Measurements from ENCODE around the gene LIFR. TPM values are rescaled to one million over a fixed set of nuclear protein-coding genes. Genes with fewer than 3 reads are reported as not detected.
"Not testable (repeated sequence)": the region's sequence is repeated elsewhere in the genome, so short reads cannot be mapped to it uniquely, and the experiment has no call there.

Gene LIFR
- total RNA-seq, 1 experiment from 2014 or later = 66.1 TPM

GRCh38 chr5:38516649-38517048 lies 39.8 kb downstream of the LIFR start:
- not testable (repeated sequence) for DNase-seq (ENCODE audit: low spot score)

DNA sequence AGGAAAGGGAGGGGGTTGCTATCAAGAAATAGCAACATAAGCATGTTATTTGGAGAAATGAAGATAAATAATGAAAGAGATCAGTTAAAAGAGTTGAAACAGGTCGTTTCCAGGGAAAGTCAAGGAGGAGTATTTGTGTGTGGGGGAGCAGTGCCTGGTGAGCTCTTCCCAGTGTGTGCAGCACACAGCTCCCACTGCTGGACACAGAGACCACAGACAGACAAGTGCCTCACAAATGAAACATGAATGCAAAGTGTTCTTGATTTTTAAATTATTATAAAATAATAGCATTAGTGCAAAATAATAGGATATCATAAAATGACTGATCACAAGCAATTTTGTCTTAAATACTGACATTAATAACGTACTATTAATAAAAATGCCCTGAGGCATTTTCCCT lies 40.8 kb downstream of the LIFR start:
- no peak for DNase-seq (ENCODE audit: low spot score)

- DNase-seq (ENCODE audit: low spot score) = no peak
Observed at GRCh38 chr5:38515092-38515491, 41.4 kb downstream of the LIFR start.

DNA sequence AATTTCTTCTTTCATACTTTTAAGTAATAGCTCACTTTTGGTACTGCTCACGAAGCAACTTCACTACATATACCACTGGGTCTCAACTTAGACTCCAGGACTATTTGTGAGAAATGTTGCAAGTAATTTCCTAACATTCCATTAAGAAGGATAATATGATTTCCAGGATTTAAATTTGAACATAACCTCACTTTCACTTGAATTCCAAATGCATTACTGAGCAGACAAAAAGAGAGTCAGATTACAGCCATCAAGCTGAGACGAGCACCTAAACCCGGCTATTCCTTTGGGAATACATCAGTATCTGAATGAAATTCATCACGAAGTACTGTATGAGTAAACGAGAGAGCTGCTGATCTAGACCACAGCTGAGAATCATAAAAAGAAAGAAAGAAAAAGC lies 47.3 kb downstream of the LIFR start:
- peak; percentile 52 for DNase-seq (ENCODE audit: low spot score)

DNA sequence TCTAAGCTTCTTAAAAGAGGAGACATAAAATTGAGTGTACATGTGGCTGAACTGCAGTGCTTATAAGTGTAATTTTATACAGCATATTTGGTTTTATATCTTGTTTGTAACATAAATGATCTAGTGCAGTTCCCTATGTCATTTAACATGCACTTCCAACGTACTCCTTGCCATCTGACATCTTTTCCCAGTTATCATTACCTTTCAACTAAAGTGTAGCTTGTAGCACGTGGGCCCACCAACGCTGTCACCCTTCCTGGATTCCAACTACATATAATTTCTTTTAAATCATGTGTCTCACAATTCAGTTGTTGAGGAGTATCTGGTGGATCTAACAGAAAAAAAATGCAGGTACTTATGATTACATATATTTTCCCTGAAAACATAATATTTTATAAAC lies 50.1 kb downstream of the LIFR start:
- no peak for DNase-seq (ENCODE audit: low spot score)

DNA sequence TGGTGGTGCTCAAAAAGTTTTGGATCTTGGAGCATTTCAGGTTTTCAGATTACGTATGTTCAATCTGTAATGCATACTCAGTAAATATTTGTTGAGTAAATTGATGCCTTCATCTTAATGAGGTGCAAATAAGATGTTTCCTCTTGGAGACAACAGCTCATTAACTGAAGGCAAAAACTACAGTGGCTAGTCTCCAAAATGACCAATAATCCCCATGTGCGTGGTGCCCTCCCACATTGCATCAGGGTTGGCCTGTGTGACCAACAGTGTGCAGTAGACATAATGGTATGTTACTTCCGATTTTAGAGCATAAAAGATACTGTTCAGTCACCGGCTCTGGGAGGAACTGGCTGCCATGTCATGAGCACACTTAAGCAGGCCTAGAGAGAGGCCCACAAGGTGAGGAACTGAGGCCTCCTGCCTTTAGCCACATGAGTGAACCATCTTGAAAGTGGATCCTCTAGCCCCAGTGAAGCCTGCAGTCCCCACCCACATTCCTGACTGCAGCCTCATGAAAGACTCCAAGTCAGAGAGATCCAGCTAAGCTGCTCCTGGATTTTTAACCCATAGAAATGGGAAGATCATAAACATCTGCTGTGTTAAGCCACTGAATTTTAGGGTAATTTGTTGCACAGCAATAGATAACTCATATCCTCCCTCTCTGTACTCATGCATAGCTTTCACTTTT lies 55.7 kb downstream of the LIFR start:
- DNase-seq (ENCODE audit: low spot score) = no peak

- DNase-seq (ENCODE audit: low spot score) = peak; percentile 26
Observed at GRCh38 chr5:38497946-38498345, 58.5 kb downstream of the LIFR start.

DNA sequence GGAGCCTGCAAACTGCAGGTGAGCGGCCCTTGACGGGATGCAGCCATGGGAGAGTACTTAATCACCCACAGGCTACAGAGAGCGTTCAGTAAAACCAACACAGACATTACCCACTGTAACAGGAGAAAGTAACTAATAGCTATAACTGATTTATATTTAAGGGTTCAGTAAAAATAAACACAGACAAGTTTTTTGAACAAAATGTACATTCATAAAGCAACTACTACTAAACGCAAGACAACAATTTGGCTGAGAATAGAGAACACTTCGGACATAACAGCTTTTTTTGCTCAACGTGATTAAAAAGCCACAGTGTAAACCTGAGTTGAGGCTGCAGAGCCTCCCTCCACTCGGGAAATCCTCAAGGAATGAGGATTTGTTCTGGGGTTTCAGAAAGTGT lies 61.7 kb downstream of the LIFR start:
- no peak for DNase-seq (ENCODE audit: low spot score)

DNA sequence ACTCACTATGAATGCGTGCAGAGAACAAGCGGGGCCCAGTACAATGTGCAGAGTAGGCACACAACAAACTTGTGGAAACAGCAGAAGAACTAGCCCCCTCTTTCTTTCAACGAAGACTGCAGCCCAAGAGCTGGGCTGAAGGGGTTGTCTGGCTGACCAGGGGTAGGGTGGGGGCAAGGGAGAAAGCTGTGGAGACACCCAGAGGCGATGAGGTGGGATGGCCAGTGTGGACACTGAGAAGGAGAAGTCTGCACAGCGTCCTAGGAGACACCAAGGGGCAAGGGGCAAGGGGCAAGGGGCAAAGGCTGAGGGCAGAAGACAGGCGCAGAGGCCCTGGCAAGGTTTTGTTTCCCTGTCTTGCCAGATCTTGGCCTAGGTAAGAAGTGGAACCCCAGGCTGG lies 62.3 kb downstream of the LIFR start:
- DNase-seq (ENCODE audit: low spot score) = no peak

DNA sequence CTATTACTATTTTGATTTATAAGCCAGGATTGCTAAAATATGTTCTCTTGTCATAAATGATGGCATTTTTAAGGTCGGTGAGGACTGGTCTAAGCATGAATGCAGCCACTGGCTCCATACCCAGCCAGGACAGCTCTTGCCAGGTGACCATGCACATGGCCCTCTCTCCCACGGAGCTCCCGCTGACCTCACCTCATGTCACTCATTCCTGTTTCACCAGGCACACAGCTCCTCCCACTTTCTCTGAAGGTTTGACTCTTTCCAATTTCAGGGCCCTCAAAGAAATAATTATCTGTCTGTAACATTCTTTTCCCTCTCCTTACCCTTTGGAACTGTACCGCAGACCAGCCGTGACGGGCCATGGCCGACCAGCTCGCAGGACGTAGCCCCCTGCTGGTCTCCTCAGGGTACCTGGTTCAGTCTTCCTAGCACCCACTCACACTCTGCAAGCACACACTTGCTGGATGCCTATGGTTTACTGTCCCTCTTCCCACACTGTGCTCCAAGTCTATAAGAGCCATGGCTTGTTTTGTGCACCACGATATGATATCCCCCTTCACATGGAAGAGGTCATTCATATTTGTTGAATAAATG lies 72.5 kb downstream of the LIFR start:
- no peak for DNase-seq (ENCODE audit: low spot score)

- no peak for DNase-seq (ENCODE audit: low spot score)
Observed at GRCh38 chr5:38479315-38479904, 77.0 kb downstream of the LIFR start.

- DNase-seq (ENCODE audit: low spot score) = no peak
Observed at GRCh38 chr5:38478878-38479277, 77.6 kb downstream of the LIFR start.

- DNase-seq (ENCODE audit: low spot score) = no peak
Observed at GRCh38 chr5:38478166-38478565, 78.3 kb downstream of the LIFR start.

DNA sequence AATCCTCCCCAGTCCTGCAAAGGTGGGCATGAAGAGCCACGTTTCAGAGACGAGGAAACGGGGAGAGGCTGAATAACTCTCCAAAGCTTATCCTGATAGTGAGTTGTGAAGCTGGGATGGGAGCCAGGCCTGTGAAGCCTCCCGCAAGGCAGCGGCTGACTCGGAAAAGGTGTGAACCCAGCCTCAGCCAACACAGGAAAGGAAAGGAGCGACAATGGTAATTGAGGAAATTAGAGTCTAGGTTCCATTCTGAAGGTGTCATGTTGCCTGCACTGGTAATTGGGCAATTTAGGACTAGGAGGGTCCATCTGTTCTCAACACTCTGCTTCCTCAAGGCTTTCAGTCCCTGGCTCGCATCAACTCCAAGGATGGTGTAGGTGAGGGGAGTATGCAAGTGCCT lies 83.4 kb downstream of the LIFR start:
- DNase-seq (ENCODE audit: low spot score) = no peak

DNA sequence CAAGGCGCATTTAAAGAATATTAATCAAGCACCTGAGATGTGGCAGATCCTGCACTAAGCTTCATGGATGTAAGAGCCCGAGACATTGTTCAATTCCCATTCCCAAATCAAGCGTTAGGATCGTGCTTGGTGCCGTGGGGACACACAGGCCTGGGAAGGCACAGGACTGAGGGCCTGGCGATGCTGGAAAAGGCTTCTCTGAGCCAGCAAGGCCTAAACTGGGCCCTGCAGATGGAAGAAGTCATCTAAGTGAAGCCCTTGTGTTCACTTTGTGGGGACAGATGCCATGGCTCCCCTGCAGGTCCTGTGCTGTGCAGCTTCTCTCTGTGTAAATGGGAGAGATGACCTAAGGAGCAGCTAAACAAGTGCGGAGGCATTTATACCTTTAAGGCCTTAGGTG lies 83.9 kb downstream of the LIFR start:
- DNase-seq (ENCODE audit: low spot score) = no peak

DNA sequence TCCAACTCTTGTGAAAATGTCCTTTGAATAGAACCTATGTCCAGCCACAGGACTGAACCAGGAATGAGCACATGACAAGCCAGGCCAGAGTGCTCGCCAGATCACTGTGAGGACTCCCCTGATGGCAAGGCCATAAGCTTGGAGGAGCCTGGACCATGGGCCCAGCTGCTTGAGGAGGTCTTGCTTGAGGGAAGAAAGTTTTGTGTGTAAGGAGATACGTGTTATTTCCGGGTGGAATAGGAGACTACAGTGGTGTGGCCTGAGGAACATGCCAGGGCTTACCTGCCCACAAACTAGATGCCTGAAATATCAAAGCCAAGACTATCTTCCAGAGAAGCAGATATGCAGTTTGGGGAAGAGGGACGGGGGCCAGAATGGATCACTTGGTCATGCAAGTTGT lies 84.7 kb downstream of the LIFR start:
- no peak for DNase-seq (ENCODE audit: low spot score)

- DNase-seq (ENCODE audit: low spot score) = no peak
Observed at GRCh38 chr5:38469707-38470267, 86.7 kb downstream of the LIFR start.

GRCh38 chr5:38468978-38469706 lies 87.3 kb downstream of the LIFR start:
- no peak for DNase-seq (ENCODE audit: low spot score)

DNA sequence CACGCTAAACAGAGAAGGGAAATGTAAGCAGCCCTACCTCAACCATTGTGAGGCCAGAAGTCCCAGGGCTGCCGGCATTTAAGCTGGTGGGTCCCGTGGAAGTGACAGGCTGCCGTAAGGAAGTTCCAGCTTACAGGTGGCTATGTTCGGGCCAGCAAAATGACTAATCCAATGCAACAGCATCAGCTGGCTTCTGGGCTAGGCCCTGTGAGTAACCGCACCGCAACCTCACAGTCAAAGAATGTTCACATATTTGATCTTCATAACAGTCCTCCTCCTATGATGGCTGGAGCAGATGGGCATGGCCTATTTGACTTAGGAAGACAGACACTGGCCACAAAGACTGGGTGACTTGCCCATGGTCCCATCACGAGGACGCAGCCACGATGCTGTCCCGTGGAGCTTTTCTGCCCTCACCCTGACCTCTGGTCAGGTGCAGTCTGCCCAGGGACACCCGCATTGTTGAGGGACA lies 88.2 kb downstream of the LIFR start:
- DNase-seq (ENCODE audit: low spot score) = peak; percentile 98

DNA sequence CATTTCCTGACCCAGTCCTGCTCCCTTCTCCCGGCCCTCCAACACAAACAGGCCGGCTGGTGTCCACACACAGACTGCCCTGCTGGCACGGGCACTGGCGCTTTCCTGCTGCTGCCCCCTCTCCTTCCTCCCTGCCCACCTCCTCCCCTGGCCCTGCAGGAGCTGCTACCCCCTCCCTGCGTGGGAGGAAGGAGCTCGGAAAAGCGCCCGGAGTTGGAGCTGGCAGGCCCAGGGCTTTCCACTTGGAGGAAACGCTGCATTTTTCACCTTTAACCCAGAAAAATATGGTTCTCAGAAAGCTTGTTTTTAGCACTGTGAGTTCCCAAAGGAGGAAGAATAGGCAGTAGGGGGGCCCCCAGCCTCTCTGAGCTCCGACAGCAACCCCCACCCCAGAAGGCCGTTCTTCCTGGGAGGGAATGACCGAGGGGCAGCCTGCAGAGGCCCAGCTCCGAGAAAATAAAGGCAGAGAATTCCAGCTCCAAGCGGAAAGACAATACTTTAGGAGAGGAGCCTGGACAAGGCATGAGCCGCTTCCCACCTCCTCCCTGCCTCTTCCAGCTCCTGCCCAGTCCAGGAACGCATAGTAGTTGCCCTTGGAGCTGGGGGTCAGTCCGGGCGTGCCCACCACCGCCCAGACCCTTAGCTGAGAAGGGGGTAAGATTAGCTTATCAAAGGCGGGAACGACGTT lies 88.9 kb downstream of the LIFR start:
- peak; percentile 39 for DNase-seq (ENCODE audit: low spot score)

DNA sequence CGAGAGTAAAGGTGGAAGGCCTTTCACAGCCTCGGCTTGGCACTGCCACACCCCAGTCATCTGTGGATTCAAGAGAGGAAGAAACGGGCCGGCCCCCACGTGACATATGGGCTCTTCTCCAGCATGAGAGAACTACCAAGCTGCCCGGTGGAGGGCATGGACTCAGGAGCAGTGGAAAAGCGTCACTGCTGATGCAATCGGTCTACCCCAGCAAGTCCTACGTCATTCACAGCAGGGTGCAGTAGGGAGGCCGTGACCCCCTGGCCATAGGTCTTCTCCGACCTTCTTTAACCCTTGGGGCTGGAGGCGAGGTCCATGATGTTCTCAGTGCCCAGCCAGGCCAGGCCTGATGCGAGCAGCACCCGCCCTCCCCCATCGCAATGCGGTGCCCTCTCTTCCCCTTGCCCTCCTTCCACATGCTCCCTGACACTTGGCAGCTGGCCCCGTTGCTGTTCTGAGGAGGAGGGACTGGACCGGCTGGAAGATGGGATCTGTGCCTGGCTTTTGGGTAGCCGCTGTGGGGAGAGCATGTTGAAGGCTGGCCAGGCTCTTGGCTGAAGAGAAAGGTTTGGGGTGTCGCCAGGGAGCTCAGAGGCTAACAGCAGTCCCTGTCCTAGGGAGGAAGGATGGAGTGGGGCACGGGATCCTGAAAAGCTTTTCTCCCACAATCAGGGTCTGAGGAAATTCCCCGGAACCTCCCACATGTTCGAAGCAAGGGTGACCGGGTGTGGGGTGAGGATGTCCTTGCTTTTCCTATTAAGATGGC lies 89.8 kb downstream of the LIFR start:
- DNase-seq (ENCODE audit: low spot score) = peak; percentile 28
